ENCODE data around the gene XPR1.

XPR1 gene

DNA sequence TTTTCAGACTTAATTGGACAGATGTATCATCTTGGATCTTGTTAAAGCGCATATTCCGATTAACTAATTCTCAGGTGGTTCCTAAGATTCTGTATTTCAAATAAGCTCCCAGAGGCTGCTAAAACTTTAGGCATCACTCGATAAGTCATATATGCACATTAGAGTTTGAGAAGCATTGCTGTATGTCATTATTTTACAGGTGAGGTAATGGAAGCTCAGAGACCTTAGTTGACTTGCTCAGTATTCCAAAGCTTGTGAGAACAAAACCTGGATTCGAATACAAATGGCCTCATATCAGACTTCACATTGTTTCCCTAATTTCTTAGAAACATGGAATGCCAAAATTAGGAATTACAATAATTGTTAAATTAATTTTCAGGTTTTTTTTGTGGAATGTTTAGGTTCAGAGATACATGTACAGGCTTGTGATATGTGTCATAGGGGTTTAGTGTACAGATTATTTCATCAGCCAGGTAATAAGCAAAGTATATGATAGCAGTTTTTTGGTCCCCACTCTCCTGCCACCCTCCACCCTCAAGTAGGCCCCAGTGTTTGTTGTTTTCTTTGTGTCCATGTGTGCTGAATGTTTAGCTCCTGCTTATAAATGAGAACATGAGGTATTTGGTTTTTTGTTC is 96.8 kb downstream of the XPR1 start:
- Histone ChIP-seq H3K4me2 (ENCODE audit: low read depth, low read length, poor library complexity, severe bottlenecking) (no peak overlapping the region), H3K9me2 (replicated peaks; ENCODE audit: low read depth, low read length) (no peaks in the 10 kb centered on the region), H3F3A (ENCODE audit: low read depth) (no peaks in the 10 kb centered on the region), H3K27me3 (ENCODE audit: insufficient read depth, low read length, poor library complexity, severe bottlenecking) (no peaks in the 10 kb centered on the region), H4K20me1 (ENCODE audit: insufficient read depth, low read length, poor library complexity, severe bottlenecking) (no peaks in the 10 kb centered on the region), H3K4me3 (ENCODE audit: low read length, poor library complexity, severe bottlenecking) (no peak overlapping the region), H3K4me1 (ENCODE audit: insufficient read depth, low read length, poor library complexity, severe bottlenecking) (peaks cover 4% of the 10 kb centered on the region), H2AFZ (ENCODE audit: low read length) (no peak overlapping the region), H3K79me2 (ENCODE audit: insufficient read depth, low read length) (peaks cover 6% of the 10 kb centered on the region; the same call in 1 of the 2 replicates), H3K9ac (ENCODE audit: low read depth, low read length, poor library complexity, severe bottlenecking) (no peak overlapping the region), H3K36me3 (ENCODE audit: insufficient read depth, low read length) (no peaks in the 10 kb centered on the region; the same call in 1 of the 2 replicates), H3K9me3 (ENCODE audit: insufficient read depth, low read depth, low read length) (peaks cover 27% of the 10 kb centered on the region)
- no peak for TF ChIP-seq EZH2phosphoT487 (IDR thresholded peaks at IDR 0.05; ENCODE audit: borderline replicate concordance)
- TF ChIP-seq, protein P1, sequence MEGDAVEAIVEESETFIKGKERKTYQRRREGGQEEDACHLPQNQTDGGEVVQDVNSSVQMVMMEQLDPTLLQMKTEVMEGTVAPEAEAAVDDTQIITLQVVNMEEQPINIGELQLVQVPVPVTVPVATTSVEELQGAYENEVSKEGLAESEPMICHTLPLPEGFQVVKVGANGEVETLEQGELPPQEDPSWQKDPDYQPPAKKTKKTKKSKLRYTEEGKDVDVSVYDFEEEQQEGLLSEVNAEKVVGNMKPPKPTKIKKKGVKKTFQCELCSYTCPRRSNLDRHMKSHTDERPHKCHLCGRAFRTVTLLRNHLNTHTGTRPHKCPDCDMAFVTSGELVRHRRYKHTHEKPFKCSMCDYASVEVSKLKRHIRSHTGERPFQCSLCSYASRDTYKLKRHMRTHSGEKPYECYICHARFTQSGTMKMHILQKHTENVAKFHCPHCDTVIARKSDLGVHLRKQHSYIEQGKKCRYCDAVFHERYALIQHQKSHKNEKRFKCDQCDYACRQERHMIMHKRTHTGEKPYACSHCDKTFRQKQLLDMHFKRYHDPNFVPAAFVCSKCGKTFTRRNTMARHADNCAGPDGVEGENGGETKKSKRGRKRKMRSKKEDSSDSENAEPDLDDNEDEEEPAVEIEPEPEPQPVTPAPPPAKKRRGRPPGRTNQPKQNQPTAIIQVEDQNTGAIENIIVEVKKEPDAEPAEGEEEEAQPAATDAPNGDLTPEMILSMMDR (conservative IDR thresholded peaks at IDR 0.05; ENCODE audit: low read length): no peak

DNA sequence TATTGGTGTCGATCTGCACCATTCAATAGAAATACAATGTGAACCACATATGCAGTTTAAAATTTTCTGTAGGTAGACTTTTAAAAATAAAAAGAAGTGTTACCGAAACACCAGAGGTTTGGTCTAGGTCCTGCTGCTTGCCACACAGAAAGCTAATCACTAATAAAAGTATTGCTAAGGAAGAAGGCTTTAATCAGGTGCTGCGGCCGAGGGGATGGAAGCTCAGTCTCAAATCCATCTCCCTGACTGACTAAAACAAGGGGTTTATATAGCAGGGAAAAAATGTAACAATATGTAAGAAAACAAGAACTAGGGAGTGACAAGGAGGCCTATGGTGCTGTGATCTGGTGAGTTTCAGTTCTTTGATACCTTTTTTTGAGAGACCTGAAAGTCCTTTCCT is 99.3 kb downstream of the XPR1 start:
- no peaks in the 10 kb centered on the region for H4K20me1 ChIP-seq (ENCODE audit: insufficient read depth, low read length, poor library complexity, severe bottlenecking)
- no peaks in the 10 kb centered on the region for H3F3A ChIP-seq (ENCODE audit: low read depth)
- H3K4me1 ChIP-seq (ENCODE audit: insufficient read depth, low read length, poor library complexity, severe bottlenecking): peaks cover 4% of the 10 kb centered on the region
- H3K9me2 ChIP-seq (replicated peaks; ENCODE audit: low read depth, low read length): no peaks in the 10 kb centered on the region
- H3K36me3 ChIP-seq (ENCODE audit: insufficient read depth, low read length): no peaks in the 10 kb centered on the region; the same call in 1 of the 2 replicates
- TF ChIP-seq EZH2phosphoT487 (IDR thresholded peaks at IDR 0.05; ENCODE audit: borderline replicate concordance): no peak
- TF ChIP-seq, protein P1 (conservative IDR thresholded peaks at IDR 0.05; ENCODE audit: low read length): no peak
- H3K27me3 ChIP-seq (ENCODE audit: insufficient read depth, low read length, poor library complexity, severe bottlenecking): no peaks in the 10 kb centered on the region
- no peak overlapping the region for H3K4me3 ChIP-seq (ENCODE audit: low read length, poor library complexity, severe bottlenecking)
- H3K9ac ChIP-seq (ENCODE audit: low read depth, low read length, poor library complexity, severe bottlenecking): no peak overlapping the region
- no peak overlapping the region for H3K4me2 ChIP-seq (ENCODE audit: low read depth, low read length, poor library complexity, severe bottlenecking)
- no peak overlapping the region for H2AFZ ChIP-seq (ENCODE audit: low read length)
- peaks cover 39% of the 10 kb centered on the region for H3K9me3 ChIP-seq (ENCODE audit: insufficient read depth, low read depth, low read length)
- peaks cover 6% of the 10 kb centered on the region; the same call in 1 of the 2 replicates for H3K79me2 ChIP-seq (ENCODE audit: insufficient read depth, low read length)

DNA sequence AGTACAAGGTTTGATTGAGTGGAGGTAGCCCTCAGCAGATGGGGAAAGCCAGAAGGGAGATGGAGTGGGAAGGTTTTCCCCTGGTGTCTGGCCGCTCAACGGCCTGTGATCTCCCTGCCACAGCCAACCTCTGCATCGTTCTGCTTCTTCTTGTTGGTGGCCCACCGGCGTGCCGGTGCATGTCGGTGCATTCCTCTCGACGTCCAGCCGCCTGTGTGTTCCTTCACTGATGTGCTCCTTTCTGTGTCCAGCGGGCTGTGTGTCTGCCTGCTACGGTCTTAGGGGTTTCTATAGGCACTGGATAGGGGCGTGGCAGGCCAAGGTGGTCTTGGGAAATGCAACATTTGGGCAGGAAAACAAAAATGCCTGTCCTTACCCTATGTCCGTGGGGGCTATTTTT is 101.0 kb downstream of the XPR1 start:
- Histone ChIP-seq H3K4me2 (ENCODE audit: low read depth, low read length, poor library complexity, severe bottlenecking) (no peak overlapping the region), H3K36me3 (ENCODE audit: insufficient read depth, low read length) (no peaks in the 10 kb centered on the region; the same call in 1 of the 2 replicates)
- no peak for TF ChIP-seq EZH2phosphoT487 (IDR thresholded peaks at IDR 0.05; ENCODE audit: borderline replicate concordance)
- TF ChIP-seq, protein P1 (conservative IDR thresholded peaks at IDR 0.05; ENCODE audit: low read length): no peak

More for the DNA sequence above, 101.0 kb downstream of the XPR1 start:
- Histone ChIP-seq H3K27me3 (ENCODE audit: insufficient read depth, low read length, poor library complexity, severe bottlenecking) (no peaks in the 10 kb centered on the region), H4K20me1 (ENCODE audit: insufficient read depth, low read length, poor library complexity, severe bottlenecking) (no peaks in the 10 kb centered on the region), H3K4me1 (ENCODE audit: insufficient read depth, low read length, poor library complexity, severe bottlenecking) (peaks cover 2% of the 10 kb centered on the region), H3K9ac (ENCODE audit: low read depth, low read length, poor library complexity, severe bottlenecking) (no peak overlapping the region), H3K9me3 (ENCODE audit: insufficient read depth, low read depth, low read length) (peaks cover 39% of the 10 kb centered on the region), H3K9me2 (replicated peaks; ENCODE audit: low read depth, low read length) (no peaks in the 10 kb centered on the region), H3K79me2 (ENCODE audit: insufficient read depth, low read length) (peaks cover 6% of the 10 kb centered on the region; the same call in 1 of the 2 replicates), H3F3A (ENCODE audit: low read depth) (no peaks in the 10 kb centered on the region), H2AFZ (ENCODE audit: low read length) (no peak overlapping the region), H3K4me3 (ENCODE audit: low read length, poor library complexity, severe bottlenecking) (no peak overlapping the region)

Measured in Loucy (cell line).